Large intestine (tissue), 3 donors: ENCODE measurements around the gene MFSD2A. TPM values are rescaled to one million over a fixed set of nuclear protein-coding genes. Genes with fewer than 3 reads are reported as not detected.
A peak's percentile ranks its signal among the peaks of the same experiment; 100 is the strongest.

Experiments used
- DNase-seq, 2 donors: peaks; one replicate each; pipeline versions ENCODE4 v3.0.0 to v3.0.0-alpha.2; 2013
- H3K27ac ChIP-seq: one replicate; pipeline ENCODE4 v1.5.1; 2013; ENCODE audit warnings: low read length
- H3K27me3 ChIP-seq: 2 replicates; pipeline ENCODE4 v1.6.1; 2013; ENCODE audit warnings: low read length; ENCODE audit not compliant: control insufficient read depth, insufficient read depth
- H3K36me3 ChIP-seq: 2 replicates; pipeline ENCODE4 v1.6.1; 2013; ENCODE audit warnings: low read length; ENCODE audit not compliant: control insufficient read depth, insufficient read depth
- H3K4me1 ChIP-seq: one replicate; pipeline ENCODE4 v1.6.1; 2013; ENCODE audit warnings: low read length; ENCODE audit not compliant: control insufficient read depth, insufficient read depth
- H3K4me3 ChIP-seq: one replicate; pipeline ENCODE4 v1.5.1; 2013; ENCODE audit warnings: low read length
- H3K9me3 ChIP-seq: one replicate; pipeline ENCODE4 v1.6.1; 2013; ENCODE audit warnings: mild to moderate bottlenecking, low read depth, low read length, moderate library complexity; ENCODE audit not compliant: control insufficient read depth
- WGBS: methylation state at CpG from one replicate; pipeline ENCODE4 v1.1.5; 2013; ENCODE audit warnings: low lambda C conversion rate; ENCODE audit not compliant: insufficient coverage; 5-methylcytosine and 5-hydroxymethylcytosine counted together
- polyA plus RNA-seq: library from polyadenylated mRNA; unstranded; fragments of 120-200 nt; gene quantifications from one replicate; pipeline ENCODE4 v1.2.1, GENCODE V29; 2013

Gene MFSD2A
- polyA plus RNA-seq, 1 donor = 27.1 TPM

DNA sequence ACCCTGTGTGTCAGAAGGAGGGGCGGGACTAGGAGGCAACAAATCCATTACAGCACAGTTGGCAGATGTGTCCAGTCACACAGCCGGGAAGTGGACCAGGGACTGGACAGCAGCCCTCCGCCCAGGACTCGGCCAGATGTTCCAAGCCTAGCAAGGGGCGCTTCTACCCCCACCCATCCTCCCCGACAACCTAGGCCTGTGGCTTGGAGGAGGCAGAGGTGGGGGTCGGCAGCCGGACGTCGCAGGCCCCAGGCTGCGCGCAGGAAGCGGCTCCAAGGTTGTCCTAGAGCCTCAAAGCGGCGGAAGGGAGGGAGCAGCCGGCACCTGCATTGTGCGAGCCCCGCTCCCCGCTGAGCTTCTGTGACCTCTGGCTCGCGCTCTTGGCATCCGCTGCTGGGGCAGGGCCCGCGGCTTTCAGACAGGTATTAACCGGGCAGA, 32.7 kb upstream of the MFSD2A start:
- DNase-seq = no peak
- Histone ChIP-seq H3K4me1 (peaks cover 20% of the 10 kb centered on the region), H3K9me3 (no peaks in the 10 kb centered on the region), H3K4me3 (no peak overlapping the region), H3K27ac (no peak overlapping the region), H3K36me3 (no peaks in the 10 kb centered on the region), H3K27me3 (peaks cover 6% of the 10 kb centered on the region)
- no CpG with 5 or more reads among the region's 25 CpGs for WGBS

- H3K27me3 ChIP-seq = peaks cover 6% of the 10 kb centered on the region
- WGBS = 40% methylated on average over 1 of the region's 2 CpGs
- no peak for DNase-seq
- no peak overlapping the region for H3K4me3 ChIP-seq
- H3K27ac ChIP-seq = peak overlapping the region; percentile 51
- no peaks in the 10 kb centered on the region for H3K36me3 ChIP-seq
- no peaks in the 10 kb centered on the region for H3K9me3 ChIP-seq
- H3K4me1 ChIP-seq = peaks cover 32% of the 10 kb centered on the region
Observed at GRCh38 chr1:39925721-39926342, 29.1 kb upstream of the MFSD2A start.

DNA sequence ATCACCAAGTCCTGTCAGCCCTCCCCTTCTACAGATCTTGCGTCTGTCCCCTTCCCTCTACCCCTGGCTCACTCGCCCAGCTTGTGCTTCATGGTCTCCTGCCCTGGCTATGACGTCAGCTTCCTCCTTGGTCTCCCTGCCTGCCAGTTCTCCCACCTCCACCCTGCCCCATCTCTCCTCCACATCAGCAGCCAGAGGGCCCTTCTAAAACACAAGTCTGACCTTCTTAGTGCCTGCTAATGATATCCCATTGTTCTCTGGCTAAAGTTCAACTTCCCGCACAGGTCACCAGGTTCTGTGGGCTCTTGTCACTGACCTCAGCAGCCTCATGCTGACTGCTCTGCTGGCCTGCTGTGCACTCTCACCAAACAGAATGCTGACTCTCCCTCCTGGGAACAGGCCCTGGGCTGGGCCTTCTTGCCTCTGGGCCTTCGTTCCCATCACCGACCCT, 28.6 kb upstream of the MFSD2A start:
- no peak overlapping the region for H3K4me3 ChIP-seq
- no CpG with 5 or more reads among the region's 6 CpGs for WGBS
- H3K9me3 ChIP-seq = no peaks in the 10 kb centered on the region
- H3K27ac ChIP-seq = peak overlapping the region; percentile 51
- H3K4me1 ChIP-seq = peaks cover 32% of the 10 kb centered on the region
- H3K36me3 ChIP-seq = no peaks in the 10 kb centered on the region
- peak; percentile 56 to 87 for DNase-seq
- peaks cover 6% of the 10 kb centered on the region for H3K27me3 ChIP-seq

- no peaks in the 10 kb centered on the region for H3K36me3 ChIP-seq
- peaks cover 4% of the 10 kb centered on the region for H3K27me3 ChIP-seq
- H3K4me1 ChIP-seq = peaks cover 33% of the 10 kb centered on the region
- WGBS = no CpG with 5 or more reads among the region's 6 CpGs
- no peaks in the 10 kb centered on the region for H3K9me3 ChIP-seq
- no peak for DNase-seq
- no peak overlapping the region for H3K4me3 ChIP-seq
- H3K27ac ChIP-seq = peak overlapping the region; percentile 51
Observed at GRCh38 chr1:39926820-39927219, 28.1 kb upstream of the MFSD2A start.

DNA sequence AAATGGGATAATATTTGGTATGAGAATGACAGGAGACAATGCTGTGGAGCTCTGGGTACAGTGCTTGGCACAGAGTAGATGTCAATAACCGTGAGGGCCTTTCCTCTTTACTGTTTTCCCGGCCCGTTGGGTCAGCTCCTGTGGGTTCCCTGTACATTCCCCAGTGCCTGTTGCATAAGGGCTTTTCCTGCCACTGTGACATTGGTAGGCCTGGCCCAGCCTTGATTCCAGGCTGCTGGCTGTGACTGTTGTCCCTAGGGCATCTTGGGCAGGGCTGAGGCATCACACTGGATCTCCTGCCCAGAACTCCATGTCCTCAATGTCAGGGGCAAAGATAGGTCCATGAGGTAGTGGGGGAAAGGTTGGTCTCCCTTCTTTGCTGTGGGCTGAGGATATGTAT, 27.4 kb upstream of the MFSD2A start:
- H3K9me3 ChIP-seq = no peaks in the 10 kb centered on the region
- peak overlapping the region; percentile 40 for H3K27ac ChIP-seq
- 100% methylated on average over 1 of the region's 3 CpGs for WGBS
- no peak overlapping the region for H3K4me3 ChIP-seq
- no peak for DNase-seq
- no peaks in the 10 kb centered on the region for H3K36me3 ChIP-seq
- H3K4me1 ChIP-seq = peaks cover 39% of the 10 kb centered on the region
- H3K27me3 ChIP-seq = no peaks in the 10 kb centered on the region

DNA sequence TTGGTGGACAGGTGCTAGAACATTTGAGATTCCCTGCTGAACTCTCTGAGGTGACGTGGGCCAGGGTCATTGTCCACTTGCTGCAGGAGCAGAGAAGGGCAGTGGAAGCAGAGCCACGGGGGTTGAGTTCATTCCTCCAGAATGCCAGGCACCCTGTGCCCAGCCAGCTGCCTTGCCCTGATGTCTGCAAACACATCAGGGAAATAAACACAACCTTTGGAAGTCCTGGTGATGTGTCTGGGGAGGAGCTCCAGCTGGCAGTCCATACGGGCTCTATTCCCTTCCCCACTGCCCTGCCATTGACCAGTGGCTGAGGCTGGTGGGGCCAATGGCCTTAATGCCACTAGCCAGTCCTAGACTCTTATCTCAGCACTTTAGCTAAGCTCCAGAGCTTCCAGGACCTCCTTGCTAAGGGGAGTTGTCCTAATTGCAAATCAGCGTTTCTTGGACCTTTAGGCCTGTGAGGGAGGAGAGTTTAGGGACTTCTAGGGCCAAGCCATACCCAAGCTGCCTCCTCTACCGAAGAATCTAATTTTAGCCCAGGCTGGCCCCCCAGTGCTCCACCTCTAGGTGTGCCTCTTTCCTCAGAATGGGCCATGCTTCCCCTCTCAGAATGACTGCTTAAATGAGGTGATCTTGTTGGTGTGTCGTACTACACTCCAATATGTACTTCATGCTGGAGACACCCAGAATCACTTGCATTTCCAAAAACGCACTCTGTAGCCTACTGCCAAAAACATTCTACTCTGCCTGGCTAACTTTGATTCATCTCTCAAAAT, 25.9 kb upstream of the MFSD2A start:
- H3K4me1 ChIP-seq = peaks cover 52% of the 10 kb centered on the region
- peak in 1 of 2 donors; percentile 60 for DNase-seq
- H3K27ac ChIP-seq = no peak overlapping the region
- no peaks in the 10 kb centered on the region for H3K36me3 ChIP-seq
- H3K27me3 ChIP-seq = no peaks in the 10 kb centered on the region
- H3K4me3 ChIP-seq = no peak overlapping the region
- H3K9me3 ChIP-seq = no peaks in the 10 kb centered on the region
- no CpG with 5 or more reads among the region's 7 CpGs for WGBS

DNA sequence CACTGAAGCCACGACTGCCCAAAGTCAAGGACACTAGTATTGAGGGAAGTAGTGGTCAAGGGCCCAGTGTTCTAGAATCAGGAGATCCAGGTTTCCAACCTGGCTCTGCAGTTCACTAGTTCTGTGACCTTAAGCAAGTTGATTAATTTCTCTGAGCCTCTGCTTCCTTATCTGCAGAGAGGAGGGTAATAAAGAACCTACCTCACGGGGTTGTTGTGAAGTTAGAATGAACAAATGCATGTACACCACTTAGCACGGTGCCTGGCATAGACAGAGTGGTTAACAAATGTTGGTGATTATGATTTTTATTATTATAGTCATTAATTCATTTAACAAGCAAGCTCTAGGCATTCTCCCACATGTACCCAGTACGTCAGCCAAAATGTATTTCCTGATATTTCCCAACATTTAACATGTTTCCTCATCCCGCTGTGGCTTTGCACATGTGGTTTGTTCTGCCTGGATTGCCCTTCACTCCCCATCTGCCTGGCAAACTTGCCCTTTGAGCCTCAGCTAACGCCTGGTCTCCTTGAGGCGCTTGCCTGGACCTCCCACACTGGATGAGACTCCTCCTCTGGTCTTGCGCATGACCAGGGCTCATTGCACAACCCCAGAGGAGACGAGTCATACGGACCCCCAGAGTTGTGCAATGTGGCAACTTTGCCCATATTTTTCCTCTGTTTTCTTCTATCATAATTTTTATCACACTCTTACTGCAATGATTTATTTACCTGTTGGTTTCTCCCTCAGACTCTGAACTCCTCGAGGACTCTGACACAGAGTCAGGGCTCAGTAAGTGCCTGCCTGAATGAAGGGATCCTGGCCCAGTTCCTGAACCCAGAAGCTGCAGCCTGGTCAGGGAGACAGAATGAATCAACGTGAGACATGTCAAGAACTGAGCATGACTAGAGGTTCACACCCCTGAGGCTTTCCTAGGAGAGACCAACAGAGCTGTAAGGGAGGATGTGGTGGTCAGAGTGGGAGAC, 20.7 kb upstream of the MFSD2A start:
- DNase-seq = peak; percentile 99 to 100
- Histone ChIP-seq H3K9me3 (no peaks in the 10 kb centered on the region), H3K4me3 (no peak overlapping the region), H3K27ac (peak overlapping the region; percentile 99), H3K4me1 (peaks cover 52% of the 10 kb centered on the region), H3K27me3 (no peaks in the 10 kb centered on the region), H3K36me3 (no peaks in the 10 kb centered on the region)
- no CpG with 5 or more reads among the region's 12 CpGs for WGBS

- H3K9me3 ChIP-seq = no peaks in the 10 kb centered on the region
- H3K27ac ChIP-seq = peak overlapping the region; percentile 81
- peaks cover 57% of the 10 kb centered on the region for H3K4me1 ChIP-seq
- H3K4me3 ChIP-seq = no peak overlapping the region
- no peaks in the 10 kb centered on the region for H3K27me3 ChIP-seq
- peak in 1 of 2 donors; percentile 50 for DNase-seq
- H3K36me3 ChIP-seq = no peaks in the 10 kb centered on the region
- WGBS = no CpG with 5 or more reads among the region's 2 CpGs
Observed at GRCh38 chr1:39936724-39937491, 18.0 kb upstream of the MFSD2A start.

DNA sequence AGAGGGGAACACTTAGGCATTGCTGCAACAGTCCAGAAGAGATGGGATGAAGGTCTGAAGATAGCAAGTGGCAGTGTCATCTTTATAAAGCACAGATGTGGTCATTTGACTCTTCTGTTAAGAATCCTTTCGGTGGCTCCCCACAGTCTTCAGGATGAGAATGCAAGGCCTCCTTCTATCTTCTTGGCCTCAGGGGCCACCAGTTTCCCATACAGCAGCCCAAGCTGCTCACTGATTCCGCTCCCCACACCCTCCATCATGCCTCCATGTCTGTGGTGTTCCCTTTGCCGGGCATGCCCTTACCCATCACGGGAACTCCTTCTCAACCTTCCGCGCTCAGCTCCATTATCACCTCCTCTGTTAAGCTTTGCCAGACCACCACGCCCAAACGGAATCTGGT, 16.1 kb upstream of the MFSD2A start:
- Histone ChIP-seq H3K4me1 (peaks cover 43% of the 10 kb centered on the region), H3K4me3 (no peak overlapping the region), H3K27ac (no peak overlapping the region), H3K36me3 (no peaks in the 10 kb centered on the region), H3K27me3 (no peaks in the 10 kb centered on the region), H3K9me3 (no peaks in the 10 kb centered on the region)
- no CpG with 5 or more reads among the region's 8 CpGs for WGBS
- DNase-seq = no peak
